ENCODE data around the gene GSTT2. TPM values are rescaled to one million over a fixed set of nuclear protein-coding genes. Genes with fewer than 3 reads are reported as not detected.
"Not testable (repeated sequence)": the region's sequence is repeated elsewhere in the genome, so short reads cannot be mapped to it uniquely, and the experiment has no call there.

The GSTT2 gene
- total and polyA plus RNA-seq, 12 donors, result 0.40 to 2.5 (median 0.44) TPM; not detected in 9

DNA sequence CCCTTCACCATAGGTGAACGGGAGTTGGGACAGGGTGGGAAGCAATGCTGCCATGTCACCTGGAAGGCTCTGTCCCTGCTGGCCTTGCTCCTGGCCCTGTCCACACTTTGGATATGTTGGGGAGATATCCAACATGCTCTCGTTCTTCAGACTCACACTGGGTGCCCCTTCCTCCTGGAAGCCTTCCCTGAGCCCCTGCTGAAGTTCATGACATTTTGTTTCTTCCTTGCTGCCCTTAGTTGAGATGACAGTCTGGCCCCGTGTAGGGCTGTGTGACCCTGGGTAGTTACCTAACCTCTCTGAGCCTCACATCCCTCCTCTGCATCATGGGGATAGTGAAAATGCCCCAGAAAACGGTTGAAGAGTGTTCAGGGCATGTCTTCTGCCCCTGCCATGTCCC is 26.4 kb upstream of the GSTT2 start:
- H3K4me3 ChIP-seq, H3K36me3 ChIP-seq, H3K9me3 ChIP-seq, ATAC-seq, H3K27ac ChIP-seq, H3K4me1 ChIP-seq, DNase-seq, H3K27me3 ChIP-seq: not testable (repeated sequence)
- 67 to 69% methylated on average over 4 of the region's 4 CpGs for whole genome bisulfite sequencing, 2 donors
- intact Hi-C loops (cut with DNase I), result loop anchor here in 4 of 10 donors (10.0 kb wide), 2 partner anchors 89 to 221 kb away; no protein-coding TSS in a partner anchor

DNA sequence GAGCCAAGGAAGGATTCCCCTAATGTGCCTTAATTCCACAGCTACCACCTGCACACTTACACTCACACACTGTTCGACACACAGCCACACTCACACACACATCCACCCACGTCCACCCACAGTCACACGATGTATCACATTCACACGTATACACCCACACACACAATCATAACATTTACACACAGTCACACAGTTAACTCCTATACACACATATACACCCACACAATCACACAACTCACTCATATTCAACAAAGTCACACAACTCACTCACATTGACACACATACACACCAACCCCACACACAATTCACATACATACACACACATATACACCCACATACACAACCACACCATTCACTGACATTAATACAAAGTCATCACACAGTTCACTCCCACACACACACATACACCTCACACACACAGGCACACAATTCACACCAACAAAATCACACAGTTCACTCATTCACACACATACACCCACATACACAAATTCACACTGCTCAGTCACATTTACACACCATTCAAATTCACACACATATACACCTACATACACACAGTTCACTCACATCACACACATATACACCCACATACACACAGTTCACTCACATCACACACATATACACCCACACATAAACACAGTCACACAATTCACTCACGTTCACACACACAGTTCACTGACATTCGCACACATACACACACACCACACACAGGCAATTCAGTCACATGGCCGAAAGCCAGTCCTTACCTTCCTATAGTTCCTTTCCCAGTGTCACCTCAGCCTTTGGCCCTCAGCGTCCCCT is 25.5 kb upstream of the GSTT2 start:
- not testable (repeated sequence) for H3K4me1 ChIP-seq
- 84 to 89% methylated on average over 8 of the region's 8 CpGs for WGBS, 2 donors
- intact Hi-C loops (cut with DNase I), result loop anchor here in 4 of 10 donors (10.0 kb wide), 2 partner anchors 90 to 220 kb away; no protein-coding TSS in a partner anchor

GRCh38 chr22:23954991-23955305 is 25.0 kb upstream of the GSTT2 start:
- H3K9me3 ChIP-seq, DNase-seq, H3K27me3 ChIP-seq, H3K4me1 ChIP-seq, H3K4me3 ChIP-seq, H3K27ac ChIP-seq, ATAC-seq, H3K36me3 ChIP-seq: not testable (repeated sequence)
- WGBS, 2 donors, result 79 to 87% methylated on average over 6 of the region's 6 CpGs
- intact Hi-C loops (cut with DNase I), result loop anchor here in 4 of 10 donors (10.0 kb wide), 2 partner anchors 90 to 220 kb away; no protein-coding TSS in a partner anchor

More for the DNA sequence above, 25.5 kb upstream of the GSTT2 start:
- H3K27me3 ChIP-seq, H3K9me3 ChIP-seq, H3K4me3 ChIP-seq, H3K27ac ChIP-seq, ATAC-seq, DNase-seq, H3K36me3 ChIP-seq: not testable (repeated sequence)

GRCh38 chr22:23955886-23956285 is 24.0 kb upstream of the GSTT2 start:
- intact Hi-C loops (cut with DNase I), result loop anchor here in 4 of 10 donors (10.0 kb wide), 2 partner anchors 91 to 219 kb away; no protein-coding TSS in a partner anchor
- not testable (repeated sequence) for H3K27ac ChIP-seq, H3K4me1 ChIP-seq, DNase-seq, H3K27me3 ChIP-seq, H3K4me3 ChIP-seq, H3K9me3 ChIP-seq, ATAC-seq, H3K36me3 ChIP-seq
- 75 to 80% methylated on average over 6 to 7 of the region's 8 CpGs for WGBS, 2 donors

DNA sequence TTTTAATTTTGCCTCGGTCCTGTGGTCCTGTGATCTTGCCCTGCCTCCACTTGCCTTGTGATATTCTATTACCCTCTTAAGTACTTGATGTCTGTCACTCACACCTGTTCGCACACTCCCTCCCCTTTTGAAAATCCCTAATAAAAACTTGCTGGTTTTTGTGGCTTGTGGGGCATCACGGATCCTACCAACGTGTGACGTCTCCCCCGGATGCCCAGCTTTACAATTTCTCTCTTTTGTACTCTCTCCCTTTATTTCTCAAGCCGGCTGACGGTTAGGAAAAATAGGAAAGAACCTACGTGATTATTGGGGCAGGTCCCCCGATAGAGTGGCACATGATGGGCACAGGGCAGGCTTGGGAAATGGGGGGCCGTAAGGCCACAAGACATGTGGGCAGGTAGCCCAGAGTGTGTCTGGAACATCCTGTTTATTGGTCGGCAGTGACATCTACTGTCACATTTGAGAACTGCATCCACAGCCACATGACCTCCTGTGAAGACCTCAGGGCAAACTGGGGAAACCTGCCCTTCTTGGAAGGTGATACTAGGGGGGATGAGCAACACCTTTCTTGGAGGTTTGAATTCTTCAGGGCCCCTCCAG is 23.5 kb upstream of the GSTT2 start:
- H3K4me3 ChIP-seq, H3K36me3 ChIP-seq, H3K9me3 ChIP-seq, H3K4me1 ChIP-seq, H3K27me3 ChIP-seq, H3K27ac ChIP-seq: not testable (repeated sequence)
- DNase-seq, result peak; percentile 31 to 82
- peak in 7 of 8 donors; percentile 59 to 78 (median 71) for ATAC-seq
- WGBS, 2 donors, result 25 to 26% methylated on average over 12 of the region's 12 CpGs
- peak; percentile 69 to 88 (median 82) for TF ChIP-seq CTCF (IDR thresholded peaks at IDR 0.05)
- intact Hi-C loops (cut with DNase I), result loop anchor here in 4 of 10 donors (10.0 kb wide), 2 partner anchors 92 to 218 kb away; no protein-coding TSS in a partner anchor

DNA sequence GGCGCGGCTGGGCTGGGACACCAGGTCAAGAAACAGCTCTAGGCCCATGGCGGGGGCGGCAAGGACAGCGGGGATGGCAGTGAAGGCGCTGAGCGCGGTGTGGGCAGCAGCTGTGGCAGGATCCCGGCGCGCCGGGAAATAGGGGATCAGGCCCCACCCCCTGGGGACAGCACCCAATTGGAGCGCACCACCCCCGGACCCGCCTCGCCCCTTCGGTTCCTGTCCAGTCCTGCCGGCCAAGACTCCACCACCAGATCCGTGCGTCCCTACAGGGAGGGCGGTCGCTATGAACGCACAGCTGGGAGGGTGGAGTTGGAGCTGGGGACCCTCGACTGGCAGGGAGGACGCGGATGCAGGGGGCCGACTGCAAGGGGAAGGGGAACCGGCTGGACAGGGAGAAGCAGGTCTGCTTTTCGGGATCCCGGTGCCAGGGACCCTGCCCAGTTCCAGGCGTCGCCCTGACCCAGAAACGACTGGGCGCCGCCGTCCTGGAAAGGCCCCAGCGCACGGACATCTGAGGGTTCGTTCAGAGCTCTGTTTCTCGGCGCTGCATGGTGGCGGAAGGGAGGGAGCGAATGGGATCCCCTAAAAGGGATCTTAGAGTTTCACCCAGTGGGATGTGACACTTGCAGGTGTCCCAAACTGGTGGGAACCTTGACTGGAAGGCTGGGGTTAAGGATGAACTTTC is 18.7 kb upstream of the GSTT2 start, which contains the start of gene GSTT2B:
Gene GSTT2B, minus strand, starts transcription at position 112 of the 688 bp plus-strand sequence. Its CDS starts 64 bp downstream, at position 48.
- H3K4me1 ChIP-seq; DNase-seq; H3K27ac ChIP-seq; H3K36me3 ChIP-seq; intact Hi-C loops (cut with DNase I); H3K9me3 ChIP-seq; H3K27me3 ChIP-seq: not testable (repeated sequence)
- peak; percentile 84 to 94 (median 89) for ATAC-seq
- H3K4me3 ChIP-seq, result peak within 1 kb of the TSS in 2 of 10 donors; percentile 32 to 35
- whole genome bisulfite sequencing, 2 donors, result no CpG with 5 or more reads among the region's 43 CpGs

DNA sequence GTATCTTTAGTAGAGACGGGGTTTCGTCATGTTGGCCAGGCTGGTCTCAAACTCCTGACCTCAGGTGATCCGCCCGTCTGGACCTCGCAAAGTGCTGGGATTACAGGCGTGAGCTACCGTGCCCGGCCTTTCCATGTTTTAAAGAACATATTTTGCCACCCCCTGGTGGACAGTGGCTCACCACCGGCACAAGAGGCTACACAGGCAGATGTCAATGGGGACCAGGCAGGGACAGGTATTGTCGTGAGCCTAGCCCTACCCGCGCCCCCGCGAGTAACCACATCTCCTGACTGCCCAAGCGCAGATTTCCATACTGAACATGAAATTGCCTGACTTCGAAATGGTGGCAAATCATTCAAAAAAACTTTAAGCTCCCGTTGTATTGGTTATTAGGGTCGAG is 13.8 kb upstream of the GSTT2 start:
- Histone ChIP-seq H3K4me1 (peaks cover 0 to 19% (median 0%) of the 10 kb centered on the region in 9 donors), H3K36me3 (peaks cover 0 to 22% (median 9%) of the 10 kb centered on the region in 9 donors)
- intact Hi-C loops (cut with DNase I); H3K9me3 ChIP-seq; DNase-seq; H3K27me3 ChIP-seq; H3K27ac ChIP-seq; H3K4me3 ChIP-seq: not testable (repeated sequence)
- WGBS, 2 donors, result no CpG with 5 or more reads among the region's 18 CpGs
- ATAC-seq, result peak in 6 of 8 donors; percentile 37 to 51 (median 46)

GRCh38 chr22:23966568-23966967 is 13.4 kb upstream of the GSTT2 start, which contains the start of gene DDTL:
DDTL (plus strand) TSS chr22:23966888; CDS start chr22:23966915, 27 bp downstream.
- ATAC-seq, result peak; percentile 88 to 98 (median 97)
- WGBS, 2 donors, result no CpG with 5 or more reads among the region's 30 CpGs
- H3K9me3 ChIP-seq; DNase-seq; H3K27me3 ChIP-seq; H3K27ac ChIP-seq; intact Hi-C loops (cut with DNase I); H3K4me3 ChIP-seq: not testable (repeated sequence)
- H3K36me3 ChIP-seq, result peaks cover 0 to 26% (median 14%) of the 10 kb centered on the region in 9 donors
- H3K4me1 ChIP-seq, result peaks cover 0 to 23% (median 0%) of the 10 kb centered on the region in 9 donors
